ENCODE data around the gene RGCC.
"Not testable (repeated sequence)": the region's sequence is repeated elsewhere in the genome, so short reads cannot be mapped to it uniquely, and the experiment has no call there.

Gene RGCC

GRCh38 chr13:41456768-41457588 is at the start of gene RGCC:
TSS of gene RGCC (plus strand) at chr13:41457550. CDS start at chr13:41457708, 158 bp downstream.
- DNase-seq (ENCODE audit: insufficient read length, low spot score) (peak; percentile 26), FAIRE-seq (no peak)

DNA sequence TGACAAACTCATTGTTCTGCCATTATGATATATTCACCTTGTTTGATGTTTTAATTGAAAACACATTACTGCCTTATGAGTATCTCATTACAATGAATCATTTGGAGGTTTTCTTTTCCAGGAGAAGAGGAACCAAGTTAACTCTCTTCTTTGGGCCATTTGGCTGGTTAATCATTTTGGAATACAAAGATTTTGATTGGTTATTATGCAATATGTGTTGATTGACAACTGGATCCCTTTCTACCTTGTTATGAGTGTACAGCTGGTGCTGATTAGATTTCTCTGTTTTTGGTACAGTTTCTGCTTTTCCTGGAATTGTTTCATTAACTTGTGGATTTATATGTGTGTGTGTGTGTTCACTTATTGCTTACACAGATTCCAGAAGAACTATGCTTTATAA is 49.2 kb upstream of the RGCC start:
- FAIRE-seq (no peak), DNase-seq (ENCODE audit: insufficient read length, low spot score) (no peak)

GRCh38 chr13:41408746-41409145 is 48.6 kb upstream of the RGCC start:
- DNase-seq (ENCODE audit: insufficient read length, low spot score) = no peak

DNA sequence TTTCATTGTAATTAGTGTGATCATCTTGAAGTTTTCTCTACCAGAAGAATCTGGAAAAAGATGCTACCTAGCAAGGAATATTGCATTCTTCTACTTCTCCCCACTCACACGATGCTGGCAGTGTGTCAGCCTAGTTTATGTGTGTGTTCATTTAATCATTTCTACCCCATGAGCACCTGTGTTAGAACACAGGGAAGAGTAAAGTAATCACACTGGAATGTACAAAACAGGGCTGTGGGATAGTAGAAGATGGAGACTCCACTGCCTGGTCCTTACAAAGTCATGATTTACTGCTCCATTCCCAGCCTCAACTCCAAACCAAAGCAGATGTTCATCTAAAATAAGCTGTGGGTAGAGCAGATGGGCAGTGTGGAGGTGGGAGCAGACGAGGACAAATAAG is 47.7 kb upstream of the RGCC start:
- DNase-seq (ENCODE audit: insufficient read length, low spot score) (no peak), FAIRE-seq (no peak)

More at GRCh38 chr13:41408746-41409145, 48.6 kb upstream of the RGCC start:
- no peak for FAIRE-seq

GRCh38 chr13:41411060-41411459 is 46.3 kb upstream of the RGCC start:
- DNase-seq (ENCODE audit: insufficient read length, low spot score) = no peak
- no peak for FAIRE-seq

GRCh38 chr13:41411522-41411921 is 45.8 kb upstream of the RGCC start:
- FAIRE-seq (no peak), DNase-seq (ENCODE audit: insufficient read length, low spot score) (peak; percentile 4)

DNA sequence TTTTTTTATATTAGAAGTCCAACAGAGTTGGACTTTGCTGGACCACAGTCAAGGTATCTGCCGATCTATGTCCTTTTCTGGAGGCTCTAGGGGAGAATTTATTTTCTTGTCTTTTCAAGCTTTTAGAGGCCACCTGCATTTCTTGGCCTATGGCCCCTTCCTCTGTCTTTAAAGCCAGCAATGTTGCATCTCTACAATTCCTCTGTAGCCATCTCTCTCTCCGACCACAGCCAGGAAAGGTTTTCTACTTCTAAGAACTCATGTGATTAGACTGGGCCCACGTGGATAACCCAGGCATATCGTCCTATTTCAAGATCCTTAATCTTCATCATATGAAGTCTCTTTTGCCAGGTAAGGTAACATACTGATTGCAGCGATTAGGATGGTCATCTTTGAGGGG is 43.5 kb upstream of the RGCC start:
- no peak for DNase-seq (ENCODE audit: insufficient read length, low spot score)
- no peak for FAIRE-seq

DNA sequence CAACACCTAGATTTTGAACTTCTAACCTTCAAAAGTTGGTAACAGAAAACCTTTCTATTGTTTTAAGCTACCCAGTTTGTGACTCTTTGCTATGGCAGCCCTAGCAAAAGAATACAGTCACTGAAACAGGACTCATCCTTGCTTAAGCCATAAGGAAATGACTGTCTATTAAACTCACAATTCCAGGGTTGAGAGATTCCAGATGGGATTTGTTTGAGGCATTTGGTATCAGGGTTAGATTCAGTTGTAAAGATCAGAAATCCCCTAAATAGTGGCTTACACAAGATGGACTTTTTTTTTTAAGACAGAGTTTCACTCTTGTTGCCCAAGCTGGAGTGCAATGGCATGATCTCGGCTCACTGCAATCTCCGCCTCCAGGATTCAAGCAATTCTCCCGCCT is 41.1 kb upstream of the RGCC start:
- FAIRE-seq (no peak), DNase-seq (ENCODE audit: insufficient read length, low spot score) (no peak)

DNA sequence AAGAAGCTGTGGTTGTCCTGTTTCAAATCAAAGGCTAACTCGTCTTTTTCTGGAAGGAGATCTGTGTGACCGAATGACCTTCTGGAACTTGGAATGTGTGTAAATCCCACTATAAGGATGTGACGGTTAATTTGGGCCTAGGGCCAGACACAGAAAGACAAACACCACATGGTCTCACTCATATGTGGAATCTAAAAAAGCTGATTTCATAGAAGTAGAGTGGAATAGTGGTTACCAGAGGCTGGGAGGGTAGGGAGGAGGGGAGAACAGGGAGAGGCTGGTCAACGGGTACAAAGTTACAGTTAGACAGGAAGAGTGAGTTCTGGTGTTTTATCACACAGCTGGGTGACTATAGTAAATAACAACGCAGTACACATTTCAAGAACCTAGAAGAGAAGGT is 39.3 kb upstream of the RGCC start:
- DNase-seq (ENCODE audit: insufficient read length, low spot score) = no peak

GRCh38 chr13:41418731-41419130 is 38.6 kb upstream of the RGCC start:
- no peak for DNase-seq (ENCODE audit: insufficient read length, low spot score)
- no peak for FAIRE-seq

More for the DNA sequence above, 39.3 kb upstream of the RGCC start:
- FAIRE-seq = no peak

- DNase-seq (ENCODE audit: insufficient read length, low spot score) (no peak), FAIRE-seq (no peak)
Measured at GRCh38 chr13:41419206-41419605, 38.1 kb upstream of the RGCC start.

GRCh38 chr13:41420146-41420545 is 37.2 kb upstream of the RGCC start:
- DNase-seq (ENCODE audit: insufficient read length, low spot score) (no peak), FAIRE-seq (no peak)

DNA sequence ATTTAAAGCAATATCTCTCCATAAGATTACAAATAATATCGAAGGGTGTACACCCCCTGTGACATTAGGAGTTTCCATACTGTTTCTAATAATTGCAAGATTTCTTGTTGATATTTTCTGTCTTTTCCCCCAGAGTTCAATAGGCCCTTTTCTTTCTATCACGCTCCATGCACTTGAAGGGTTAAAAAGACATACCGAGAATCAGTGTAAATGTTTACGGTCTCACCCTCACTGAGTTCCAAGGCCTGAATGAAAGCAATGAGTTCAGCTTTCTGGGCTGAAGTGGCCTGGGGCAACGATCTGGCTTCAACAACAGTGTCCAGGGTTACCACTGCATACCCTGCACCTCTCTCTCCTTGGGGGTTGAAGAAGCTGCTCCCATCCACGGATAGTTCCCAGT is 36.0 kb upstream of the RGCC start:
- not testable (repeated sequence) for DNase-seq (ENCODE audit: insufficient read length, low spot score); FAIRE-seq

- FAIRE-seq; DNase-seq (ENCODE audit: insufficient read length, low spot score): not testable (repeated sequence)
Measured at GRCh38 chr13:41421983-41422382, 35.4 kb upstream of the RGCC start.

- not testable (repeated sequence) for DNase-seq (ENCODE audit: insufficient read length, low spot score); FAIRE-seq
Measured at GRCh38 chr13:41423259-41423658, 34.1 kb upstream of the RGCC start.

GRCh38 chr13:41424675-41425074 is 32.7 kb upstream of the RGCC start:
- not testable (repeated sequence) for DNase-seq (ENCODE audit: insufficient read length, low spot score); FAIRE-seq

DNA sequence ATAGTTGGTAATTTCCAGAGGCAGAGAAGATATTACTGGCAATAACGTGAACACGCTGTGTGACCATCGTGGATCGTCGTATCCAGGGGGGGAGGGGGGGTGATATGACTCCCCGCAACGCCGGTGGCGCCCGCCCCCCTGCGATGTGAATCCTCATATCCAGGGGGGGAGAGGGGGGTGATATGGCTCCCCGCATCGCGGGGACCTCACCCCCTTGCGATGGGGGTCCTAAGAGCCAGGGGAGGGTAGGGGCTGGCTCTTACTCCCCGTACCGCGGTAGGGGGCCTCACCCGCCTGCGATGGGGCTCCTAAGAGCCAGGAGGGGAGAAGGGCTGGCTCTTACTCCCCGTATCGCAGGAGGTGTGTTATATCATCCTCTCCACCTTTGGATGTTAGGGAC is 31.3 kb upstream of the RGCC start:
- FAIRE-seq (no peak), DNase-seq (ENCODE audit: insufficient read length, low spot score) (no peak)

DNA sequence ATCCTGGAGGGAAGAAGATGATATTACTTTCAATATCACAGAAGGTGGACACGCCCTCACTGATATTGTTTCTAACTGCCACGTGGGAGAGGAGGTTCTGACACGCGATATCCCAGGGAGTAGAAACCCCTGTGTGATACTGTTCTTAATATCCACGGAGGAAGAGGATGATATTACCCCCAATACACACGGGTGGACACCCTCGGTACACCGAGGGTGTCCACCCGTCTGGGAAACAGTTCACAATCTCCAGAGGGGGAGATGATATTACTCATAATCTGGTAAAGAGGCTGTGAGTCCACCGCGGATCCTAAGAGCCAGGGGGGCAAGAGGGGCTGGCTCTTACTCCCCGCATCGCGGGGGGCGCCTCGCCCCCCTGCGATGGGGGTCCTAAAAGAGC is 29.7 kb upstream of the RGCC start:
- FAIRE-seq = no peak
- DNase-seq (ENCODE audit: insufficient read length, low spot score) = no peak

DNA sequence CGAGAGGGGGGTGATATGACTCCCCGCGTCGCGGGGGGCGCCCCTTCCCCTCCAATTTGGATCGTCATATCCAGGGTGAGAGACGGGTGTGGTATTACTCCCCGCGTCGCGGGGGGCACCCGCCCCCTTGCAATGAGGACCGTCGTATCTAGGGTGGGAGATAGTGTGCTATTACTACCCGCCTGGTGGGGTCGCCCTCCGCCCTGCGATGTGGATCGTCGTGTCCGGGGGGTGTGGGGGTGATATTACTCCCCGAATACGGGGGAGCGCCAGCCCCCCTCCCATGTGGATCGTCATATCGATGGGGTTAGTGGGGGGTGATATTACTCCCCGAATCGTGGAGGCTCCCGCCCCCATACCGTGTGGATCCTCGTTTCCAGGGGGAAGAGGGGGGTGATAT is 29.2 kb upstream of the RGCC start:
- FAIRE-seq = no peak
- DNase-seq (ENCODE audit: insufficient read length, low spot score) = peak; percentile 2

- not testable (repeated sequence) for FAIRE-seq; DNase-seq (ENCODE audit: insufficient read length, low spot score)
Measured at GRCh38 chr13:41434030-41434429, 23.3 kb upstream of the RGCC start.

GRCh38 chr13:41434831-41435520 is 22.4 kb upstream of the RGCC start:
- no peak for FAIRE-seq
- no peak for DNase-seq (ENCODE audit: insufficient read length, low spot score)

GRCh38 chr13:41443969-41444368 is 13.4 kb upstream of the RGCC start:
- FAIRE-seq (no peak), DNase-seq (ENCODE audit: insufficient read length, low spot score) (no peak)
